ENCODE data around the gene EDN3. TPM values are rescaled to one million over a fixed set of nuclear protein-coding genes. Genes with fewer than 3 reads are reported as not detected.

EDN3 gene
- total RNA-seq, 1 experiment from 2014 or later, result not detected

- intact Hi-C loops (cut with micrococcal nuclease), result no loop called here
- POLR2A ChIA-PET, result no interaction called here
- Histone ChIP-seq H3K79me2 (ENCODE audit: insufficient read depth, low read length) (no peaks in the 10 kb centered on the region), H3K27ac (ENCODE audit: low read depth, low read length) (no peak overlapping the region), H3K4me2 (ENCODE audit: low read length) (no peak overlapping the region), H3K4me3 (replicated peaks in 1 of 2; ENCODE audit: low read depth in 1 of 2, low read length in 2 of 2) (no peak overlapping the region), H3K4me1 (ENCODE audit: control insufficient read depth in 1 of 2, insufficient read depth in 2 of 2, low read length in 2 of 2) (no peaks in the 10 kb centered on the region), H2AFZ (ENCODE audit: low read depth, low read length, poor library complexity, severe bottlenecking) (no peak overlapping the region), H3K9me2 (ENCODE audit: insufficient read depth) (no peaks in the 10 kb centered on the region), H3K27me3 (ENCODE audit: insufficient read depth, low read length) (peaks cover 26% of the 10 kb centered on the region), H3K36me3 (ENCODE audit: control insufficient read depth in 1 of 2, insufficient read depth in 2 of 2, low read length in 2 of 2) (no peaks in the 10 kb centered on the region), H3K9me3 (ENCODE audit: control insufficient read depth in 1 of 2, insufficient read depth in 1 of 2, low read depth in 1 of 2, low read length in 2 of 2) (no peaks in the 10 kb centered on the region), H3K9ac (ENCODE audit: low read length) (no peak overlapping the region), H4K20me1 (ENCODE audit: insufficient read depth) (no peaks in the 10 kb centered on the region)
- CTCF ChIA-PET, result no interaction called here
- RAD21 ChIA-PET (ENCODE audit: low non-redundant PET in 1 of 2, low total read pairs in 2 of 2, uncharacterized antibody in 2 of 2, unreplicated experiment in 2 of 2), result no interaction called here
- ATAC-seq (no peak), DNase-seq (ENCODE audit: low read depth, low spot score) (no peak)
- no TSS peak for BruUV-seq (replicated peaks)
- no peak for TF ChIP-seq SRF (IDR thresholded peaks at IDR 0.05; ENCODE audit: low read depth)
- TF ChIP-seq ELF1 (IDR thresholded peaks at IDR 0.05; ENCODE audit: borderline replicate concordance, low read depth), result no peak
- TF ChIP-seq EGR1 (IDR thresholded peaks at IDR 0.05; ENCODE audit: low read depth), result no peak
- TF ChIP-seq POLR2AphosphoS5 (IDR thresholded peaks at IDR 0.05; ENCODE audit: low read depth, low read length), result no peak
- no peak for TF ChIP-seq TCF7L2 (IDR thresholded peaks at IDR 0.05; ENCODE audit: borderline replicate concordance, extremely low read depth, insufficient read depth, insufficient read length)
- no peak for TF ChIP-seq REST (IDR thresholded peaks at IDR 0.05; ENCODE audit: low read depth)
- no peak for TF ChIP-seq CEBPB (IDR thresholded peaks at IDR 0.05; ENCODE audit: low read depth)
- no peak for TF ChIP-seq SIN3A (IDR thresholded peaks at IDR 0.05; ENCODE audit: low read depth)
- TF ChIP-seq YY1 (IDR thresholded peaks at IDR 0.05; ENCODE audit: extremely low read depth, insufficient replicate concordance, low read depth, low read length), result no peak
- no peak for TF ChIP-seq FOSL1 (IDR thresholded peaks at IDR 0.05; ENCODE audit: low read depth)
- TF ChIP-seq, protein P1, sequence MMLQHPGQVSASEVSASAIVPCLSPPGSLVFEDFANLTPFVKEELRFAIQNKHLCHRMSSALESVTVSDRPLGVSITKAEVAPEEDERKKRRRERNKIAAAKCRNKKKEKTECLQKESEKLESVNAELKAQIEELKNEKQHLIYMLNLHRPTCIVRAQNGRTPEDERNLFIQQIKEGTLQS (IDR thresholded peaks at IDR 0.05), result no peak
- no peak for TF ChIP-seq CTCF (IDR thresholded peaks at IDR 0.05 in 2 of 3, conservative IDR thresholded peaks at IDR 0.05 in 1 of 3; ENCODE audit: borderline replicate concordance in 1 of 3, insufficient read depth in 1 of 3, low read depth in 2 of 3, low read length in 2 of 3)
Measured at GRCh38 chr20:59361411-59361810, 61.0 kb downstream of the EDN3 start.

Data from HCT116 (cell line).